HCT116 (cell line): Measurements from ENCODE around the gene INSR. TPM values are rescaled to one million over a fixed set of nuclear protein-coding genes. Genes with fewer than 3 reads are reported as not detected.
"Not testable (repeated sequence)": the region's sequence is repeated elsewhere in the genome, so short reads cannot be mapped to it uniquely, and the experiment has no call there.

Experiments used
- ATAC-seq: fragments of 200-7000 bp; cut with Tn5 transposase; 2 replicates; pipeline ENCODE4 v1.9.1; 2020; ENCODE audit warnings: mild to moderate bottlenecking, moderate library complexity
- BruUV-seq: library from RNA; stranded (reverse); fragments of 400-500 nt; replicated peaks from 2 replicates; lab custom pipeline; 2021; lab: Mats Ljungman, UMichigan
- CTCF ChIA-PET: fragments of 300-600 bp; sonication (Branson Sonifier 250); formaldehyde crosslinking; loops from one replicate; lab custom pipeline; 2021; ENCODE audit warnings: antibody characterized with exemption; lab: Charles Lee
- POLR2A ChIA-PET: fragments of 300-600, 350-600 bp; sonication (Branson Sonifier 250); formaldehyde crosslinking; loops from one replicate; lab custom pipeline; 2021; ENCODE audit warnings: antibody characterized with exemption; lab: Charles Lee
- RAD21 ChIA-PET, 2 experiments: fragments of 300-600 bp; sonication (Branson Sonifier 250); formaldehyde crosslinking; loops; one replicate each; lab custom pipeline; 2023; ENCODE audit warnings: low total read pairs in 2 of 2; ENCODE audit not compliant: uncharacterized antibody in 2 of 2, unreplicated experiment in 2 of 2, low non-redundant PET in 1 of 2; lab: Charles Lee
- DNase-seq: peaks from one replicate; pipeline ENCODE4 v3.0.0-alpha.2; 2010; ENCODE audit warnings: low read depth, low spot score
- H2AFZ ChIP-seq: fragments of 200-600 bp; shearing (Covaris generic), sonication (generic); 2 replicates; pipeline ENCODE4 v1.6.1; 2017; ENCODE audit warnings: low read depth, mixed run types, mixed read lengths, antibody characterized with exemption, low read length; ENCODE audit not compliant: poor library complexity, severe bottlenecking
- H3K27ac ChIP-seq: 2 replicates; pipeline ENCODE4 v1.5.1; 2012; ENCODE audit warnings: low read depth, low read length
- H3K27me3 ChIP-seq: fragments of 200-600 bp; sonication (generic); 2 replicates; pipeline ENCODE4 v1.6.1; 2016; ENCODE audit warnings: mixed run types, low read length, mixed read lengths; ENCODE audit not compliant: insufficient read depth
- H3K36me3 ChIP-seq, 2 experiments: fragments of 200-500 bp in 1 of 2; fragments of 200-600 bp in 1 of 2; sonication (Bioruptor generic) in 1 of 2; sonication (generic) in 1 of 2; 2 replicates each; pipeline versions ENCODE4 v1.5.1 to v1.6.1; 2014 to 2016; ENCODE audit warnings: low read length in 2 of 2, inconsistent platforms in 1 of 2, mixed read lengths in 1 of 2, mixed run types in 1 of 2; ENCODE audit not compliant: insufficient read depth in 2 of 2, control insufficient read depth in 1 of 2
- H3K4me1 ChIP-seq, 2 experiments: fragments of 200-600 bp in 1 of 2; sonication (generic) in 1 of 2; 2 replicates each; pipeline versions ENCODE4 v1.5.1 to v1.6.1; 2012 to 2017; ENCODE audit warnings: low read length in 2 of 2, inconsistent platforms in 1 of 2, mild to moderate bottlenecking in 1 of 2, mixed read lengths in 1 of 2, mixed run types in 1 of 2, moderate library complexity in 1 of 2; ENCODE audit not compliant: insufficient read depth in 2 of 2, control insufficient read depth in 1 of 2
- H3K4me2 ChIP-seq: fragments of 200-600 bp; sonication (generic); 2 replicates; pipeline ENCODE4 v1.6.1; 2017; ENCODE audit warnings: mixed run types, low read length, mixed read lengths
- H3K4me3 ChIP-seq, 2 experiments: fragments of 200-600 bp in 1 of 2; sonication (generic) in 1 of 2; replicated peaks in 1 of 2; 2 replicates each; pipeline ENCODE4 v1.5.1; 2011 to 2016; ENCODE audit warnings: low read length in 2 of 2, control low read depth in 1 of 2, low read depth in 1 of 2, mild to moderate bottlenecking in 1 of 2, mixed read lengths in 1 of 2, mixed run types in 1 of 2
- H3K79me2 ChIP-seq: fragments of 200-600 bp; sonication (generic); 2 replicates; pipeline ENCODE4 v1.6.1; 2017; ENCODE audit warnings: mild to moderate bottlenecking, mixed run types, low read length, moderate library complexity, mixed read lengths; ENCODE audit not compliant: insufficient read depth
- H3K9ac ChIP-seq: fragments of 200-600 bp; sonication (generic); 2 replicates; pipeline ENCODE4 v1.6.1; 2016; ENCODE audit warnings: low read length, mixed read lengths
- H3K9me2 ChIP-seq: fragments of 200-600 bp; sonication (generic), shearing (Covaris generic); 2 replicates; pipeline ENCODE4 v1.6.1; 2017; ENCODE audit warnings: mixed run types, mild to moderate bottlenecking, moderate library complexity; ENCODE audit not compliant: insufficient read depth
- H3K9me3 ChIP-seq, 2 experiments: fragments of 200-500 bp in 1 of 2; fragments of 200-600 bp in 1 of 2; sonication (Bioruptor generic) in 1 of 2; sonication (generic) in 1 of 2; 2 replicates each; pipeline ENCODE4 v1.6.1; 2014 to 2017; ENCODE audit warnings: low read length in 2 of 2, mixed read lengths in 2 of 2, inconsistent platforms in 1 of 2, low read depth in 1 of 2, mild to moderate bottlenecking in 1 of 2, mixed run types in 1 of 2, moderate library complexity in 1 of 2; ENCODE audit not compliant: control insufficient read depth in 1 of 2, insufficient read depth in 1 of 2
- H4K20me1 ChIP-seq: fragments of 200-600 bp; sonication (generic), shearing (Covaris generic); 2 replicates; pipeline ENCODE4 v1.6.1; 2017; ENCODE audit warnings: mixed run types, mild to moderate bottlenecking, moderate library complexity; ENCODE audit not compliant: insufficient read depth
- CBX3 ChIP-seq: IDR thresholded peaks from 2 replicates; pipeline ENCODE4 v1.6.1; 2012; ENCODE audit warnings: low read depth
- CTCF ChIP-seq, 3 experiments: fragments of 200-600 bp in 1 of 3; sonication (generic) in 1 of 3; IDR thresholded peaks in 2 of 3; conservative IDR thresholded peaks in 1 of 3; 2 replicates each; pipeline ENCODE4 v1.5.1; 2012 to 2017; ENCODE audit warnings: low read depth in 2 of 3, low read length in 2 of 3, antibody characterized with exemption in 1 of 3, borderline replicate concordance in 1 of 3, control low read depth in 1 of 3, mild to moderate bottlenecking in 1 of 3, mixed read lengths in 1 of 3, mixed run types in 1 of 3, moderate library complexity in 1 of 3; ENCODE audit not compliant: insufficient read depth in 1 of 3
- EZH2phosphoT487 ChIP-seq: fragments of 200-600 bp; IDR thresholded peaks from 2 replicates; pipeline ENCODE4 v1.6.1; 2018; ENCODE audit warnings: antibody characterized with exemption, borderline replicate concordance
- FOSL1 ChIP-seq: IDR thresholded peaks from 2 replicates; pipeline ENCODE4 v1.6.1; 2012; ENCODE audit warnings: low read depth
- JUND ChIP-seq: IDR thresholded peaks from 2 replicates; pipeline ENCODE4 v1.6.1; 2012
- SIN3A ChIP-seq: IDR thresholded peaks from 2 replicates; pipeline ENCODE4 v1.6.1; 2012; ENCODE audit warnings: low read depth
- SP1 ChIP-seq: IDR thresholded peaks from 2 replicates; pipeline ENCODE4 v1.6.1; 2012; ENCODE audit warnings: low read depth
- TCF7L2 ChIP-seq: IDR thresholded peaks from 2 replicates; pipeline ENCODE4 v1.7.0; 2011; ENCODE audit warnings: borderline replicate concordance, inconsistent platforms; ENCODE audit not compliant: insufficient read depth, insufficient read length; ENCODE audit errors: extremely low read depth
- ZBTB33 ChIP-seq: IDR thresholded peaks from 2 replicates; pipeline ENCODE4 v1.6.1; 2011; ENCODE audit warnings: mild to moderate bottlenecking, low read length, moderate library complexity; ENCODE audit not compliant: insufficient replicate concordance; ENCODE audit errors: extremely low read depth
- ZFX ChIP-seq: fragments of 450-650 bp; IDR thresholded peaks from 2 replicates; pipeline ENCODE4 v1.6.1; 2017
- ZNF274 ChIP-seq: fragments of 200-500 bp; sonication (Bioruptor generic); IDR thresholded peaks from 2 replicates; pipeline ENCODE4 v1.6.1; 2014; ENCODE audit warnings: mild to moderate bottlenecking, low read depth, low read length, inconsistent platforms
- intact Hi-C: fragments of 100-400 bp; cut with micrococcal nuclease; formaldehyde crosslinking; loops from 2 replicates; pipeline ENCODE4 v1.10.0; 2022
- total RNA-seq: library from RNA; stranded (reverse); gene quantifications from one replicate; pipeline ENCODE4 v1.2.1, GENCODE V29; 2021; ENCODE audit not compliant: unreplicated experiment

The INSR gene
- total RNA-seq, 1 experiment from 2014 or later, result 25.4 TPM

DNA sequence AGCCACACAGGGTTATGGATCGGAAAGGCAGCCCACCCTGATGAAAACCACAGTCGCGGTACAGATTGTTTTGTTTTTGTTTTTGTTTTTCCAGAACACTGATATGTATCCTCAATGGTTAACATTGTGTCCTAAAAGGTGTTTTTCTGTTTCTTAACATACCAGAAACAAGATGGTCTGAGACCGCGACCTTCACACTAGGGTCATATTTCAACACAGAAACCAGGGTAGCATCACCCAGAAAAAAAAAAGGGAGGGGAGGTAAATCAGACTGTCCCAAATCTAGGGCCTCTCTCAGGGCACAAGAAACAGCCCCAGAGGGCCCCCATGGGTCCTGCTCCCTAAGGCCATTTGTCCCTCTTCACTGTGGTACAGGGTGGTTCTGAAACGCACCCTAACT lies 66.5 kb downstream of the INSR start (continued):
- TF ChIP-seq ZNF274, result no peak

- H3K9me3 ChIP-seq, H3K4me2 ChIP-seq, H3K36me3 ChIP-seq, H3K9ac ChIP-seq, H4K20me1 ChIP-seq, H3K79me2 ChIP-seq, H2AFZ ChIP-seq, BruUV-seq, DNase-seq, H3K9me2 ChIP-seq, H3K4me3 ChIP-seq, H3K4me1 ChIP-seq, RAD21 ChIA-PET, H3K27me3 ChIP-seq, POLR2A ChIA-PET, H3K27ac ChIP-seq, intact Hi-C loops, ATAC-seq: not testable (repeated sequence)
- CTCF ChIA-PET, result interaction anchor here (0.8 kb wide), 1 partner anchor 19 kb away, joined by 3 read pairs; no protein-coding TSS in a partner anchor
Observed at GRCh38 chr19:7227149-7227548, 67.1 kb downstream of the INSR start.

- no peaks in the 10 kb centered on the region for H3K9me2 ChIP-seq
- no peaks in the 10 kb centered on the region for H3K36me3 ChIP-seq
- no peak overlapping the region for H3K9ac ChIP-seq
- no peaks in the 10 kb centered on the region for H3K79me2 ChIP-seq
- no peaks in the 10 kb centered on the region for H3K4me1 ChIP-seq
- H3K4me3 ChIP-seq, result no peak overlapping the region
- no peaks in the 10 kb centered on the region for H3K9me3 ChIP-seq
- no peaks in the 10 kb centered on the region for H4K20me1 ChIP-seq
- BruUV-seq, result no TSS peak
- TF ChIP-seq SIN3A (no peak), FOSL1 (no peak), CBX3 (no peak), ZBTB33 (no peak), ZFX (no peak), JUND (no peak), CTCF (IDR thresholded peaks at IDR 0.05 in 2 of 3, conservative IDR thresholded peaks at IDR 0.05 in 1 of 3; ENCODE audit: borderline replicate concordance in 1 of 3, insufficient read depth in 1 of 3, low read depth in 2 of 3, low read length in 2 of 3) (no peak), SP1 (no peak), EZH2phosphoT487 (no peak), TCF7L2 (no peak)
- intact Hi-C loops, result no loop called here
- H2AFZ ChIP-seq, result no peak overlapping the region
- no peak for DNase-seq
- ChIA-PET POLR2A (no interaction called here), CTCF (interaction anchor here (0.8 kb wide), 1 partner anchor 20 kb away, joined by 3 read pairs; no protein-coding TSS in a partner anchor), RAD21 (no interaction called here)
- no peaks in the 10 kb centered on the region for H3K27me3 ChIP-seq
- H3K27ac ChIP-seq, result no peak overlapping the region
- no peak for ATAC-seq
- no peak overlapping the region for H3K4me2 ChIP-seq
Observed at GRCh38 chr19:7226739-7227138, 67.5 kb downstream of the INSR start.
